Measurements from ENCODE around the gene CLOCK. TPM values are rescaled to one million over a fixed set of nuclear protein-coding genes. Genes with fewer than 3 reads are reported as not detected.

CLOCK gene
- total RNA-seq, 2 donors from 2014 or later, result 9.9 to 16.3 TPM

GRCh38 chr4:55518442-55518841, 28.3 kb downstream of the CLOCK start:
- Mint-ChIP-seq H3K4me3 (peak overlapping the region; percentile 5), H3K27ac (peak overlapping the region; percentile 29), H3K9me3 (no peaks in the 10 kb centered on the region), H3K36me3 (ENCODE audit: low read depth) (no peaks in the 10 kb centered on the region), H3K27me3 (no peaks in the 10 kb centered on the region), H3K4me1 (peaks cover 5% of the 10 kb centered on the region)
- ATAC-seq (replicated peaks), result no peak

GRCh38 chr4:55517526-55518229, 29.0 kb downstream of the CLOCK start:
- H3K9me3 Mint-ChIP-seq, result no peaks in the 10 kb centered on the region
- peak overlapping the region; percentile 29 for H3K27ac Mint-ChIP-seq
- H3K4me1 Mint-ChIP-seq, result peaks cover 5% of the 10 kb centered on the region
- no peaks in the 10 kb centered on the region for H3K27me3 Mint-ChIP-seq
- ATAC-seq (replicated peaks), result peak; percentile 59
- no peaks in the 10 kb centered on the region for H3K36me3 Mint-ChIP-seq (ENCODE audit: low read depth)
- H3K4me3 Mint-ChIP-seq, result peak overlapping the region; percentile 5

DNA sequence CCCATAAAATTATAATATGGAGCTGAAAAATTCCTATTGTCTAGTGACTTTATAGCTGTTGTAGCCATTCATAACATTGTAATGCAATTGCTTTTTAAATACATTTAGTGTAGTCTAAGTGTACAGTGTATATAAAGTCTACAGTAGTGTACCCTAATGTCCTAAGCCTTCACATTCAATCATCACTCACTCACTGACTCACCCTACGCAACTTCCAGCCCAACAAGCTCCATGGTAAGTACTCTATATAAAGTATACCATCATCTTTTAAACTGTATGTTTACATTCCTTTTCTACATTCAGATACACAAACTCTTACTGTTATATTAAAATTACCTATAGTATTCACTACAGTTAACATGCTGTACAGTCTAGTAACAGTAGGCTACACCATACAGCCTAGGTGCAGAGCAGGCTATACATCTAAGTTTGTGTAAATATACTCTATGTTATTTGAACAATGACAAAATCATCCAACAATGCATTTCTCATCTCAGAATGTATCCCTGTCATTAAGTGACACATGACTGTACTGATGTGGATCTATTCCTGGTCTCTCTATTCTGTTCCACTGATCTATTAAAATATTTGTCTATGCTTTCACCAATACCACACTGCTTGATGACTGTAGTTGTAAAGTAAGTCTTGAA, 33.7 kb downstream of the CLOCK start:
- ATAC-seq (replicated peaks), result no peak

GRCh38 chr4:55512077-55512476, 34.6 kb downstream of the CLOCK start:
- Mint-ChIP-seq H3K36me3 (ENCODE audit: low read depth) (peaks cover 26% of the 10 kb centered on the region), H3K27me3 (no peaks in the 10 kb centered on the region), H3K4me3 (no peak overlapping the region), H3K9me3 (no peaks in the 10 kb centered on the region), H3K4me1 (peaks cover 18% of the 10 kb centered on the region), H3K27ac (no peak overlapping the region)
- ATAC-seq (replicated peaks), result no peak

More for the DNA sequence above, 33.7 kb downstream of the CLOCK start:
- no peak overlapping the region for H3K4me3 Mint-ChIP-seq
- H3K36me3 Mint-ChIP-seq (ENCODE audit: low read depth), result peaks cover 18% of the 10 kb centered on the region
- H3K27ac Mint-ChIP-seq, result no peak overlapping the region
- H3K4me1 Mint-ChIP-seq, result peaks cover 22% of the 10 kb centered on the region
- H3K27me3 Mint-ChIP-seq, result no peaks in the 10 kb centered on the region
- no peaks in the 10 kb centered on the region for H3K9me3 Mint-ChIP-seq

DNA sequence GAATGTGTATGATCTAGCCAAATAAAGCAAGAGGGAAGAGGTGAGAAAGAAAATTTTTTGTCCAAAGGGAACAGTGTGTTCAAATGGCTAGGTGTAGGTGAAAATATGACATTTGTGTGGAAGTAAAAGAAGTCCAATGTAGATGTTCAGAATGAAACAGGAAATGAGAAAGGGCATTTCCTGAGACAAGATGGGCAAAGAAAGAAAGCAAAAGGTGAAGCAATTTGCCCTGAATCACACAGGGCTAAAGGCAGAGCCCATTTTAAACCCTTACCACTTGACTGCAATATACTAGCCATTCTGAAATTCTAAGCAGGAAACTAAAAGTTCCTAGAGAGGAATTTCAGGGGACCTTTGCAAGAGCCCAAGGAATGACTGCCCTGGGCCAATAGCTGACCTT, 36.0 kb downstream of the CLOCK start:
- Mint-ChIP-seq H3K9me3 (no peaks in the 10 kb centered on the region), H3K27me3 (no peaks in the 10 kb centered on the region), H3K36me3 (ENCODE audit: low read depth) (peaks cover 35% of the 10 kb centered on the region), H3K4me1 (peaks cover 18% of the 10 kb centered on the region), H3K4me3 (no peak overlapping the region), H3K27ac (no peak overlapping the region)
- no peak for ATAC-seq (replicated peaks)

DNA sequence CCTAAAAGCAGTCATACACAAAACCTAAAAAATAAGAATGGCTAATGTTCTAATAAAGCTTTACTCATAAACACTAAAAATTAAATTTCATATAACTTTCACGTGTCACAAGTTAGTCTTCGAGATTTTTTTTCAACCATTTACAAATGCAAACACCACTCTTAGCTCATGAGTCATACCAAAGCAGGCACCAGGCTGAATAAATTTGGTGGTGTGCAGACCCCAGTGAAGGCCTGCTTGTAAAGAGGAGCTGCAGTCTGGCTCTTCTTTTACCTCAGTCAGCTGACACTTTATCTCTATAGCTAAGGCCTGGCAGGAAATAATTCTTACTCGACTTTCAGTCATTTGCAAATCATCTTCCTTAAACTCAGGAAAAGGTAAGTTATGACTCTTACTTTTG, 37.4 kb downstream of the CLOCK start:
- H3K9me3 Mint-ChIP-seq, result no peaks in the 10 kb centered on the region
- no peaks in the 10 kb centered on the region for H3K27me3 Mint-ChIP-seq
- ATAC-seq (replicated peaks), result no peak
- peaks cover 36% of the 10 kb centered on the region for H3K36me3 Mint-ChIP-seq (ENCODE audit: low read depth)
- peaks cover 18% of the 10 kb centered on the region for H3K4me1 Mint-ChIP-seq
- H3K4me3 Mint-ChIP-seq, result no peak overlapping the region
- H3K27ac Mint-ChIP-seq, result no peak overlapping the region

DNA sequence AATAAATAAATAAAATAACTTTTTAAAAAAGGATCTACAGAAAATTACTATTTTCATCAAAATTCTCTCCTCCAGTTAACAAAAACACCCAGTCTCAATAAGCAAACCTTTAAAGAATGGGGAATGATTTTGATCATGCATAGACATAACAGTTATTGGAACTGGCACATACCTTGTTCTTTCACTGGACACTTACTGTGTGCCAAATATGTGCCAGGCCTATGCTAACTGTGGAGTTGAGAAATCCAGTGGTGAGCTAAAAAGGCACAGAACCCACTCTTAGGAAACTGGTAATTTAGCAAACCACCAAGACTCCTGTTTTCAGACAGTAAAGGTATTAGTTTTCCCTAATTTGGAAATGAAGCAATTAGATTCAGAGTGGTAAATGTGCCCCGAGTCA, 39.1 kb downstream of the CLOCK start:
- no peak for ATAC-seq (replicated peaks)
- no peaks in the 10 kb centered on the region for H3K9me3 Mint-ChIP-seq
- H3K27ac Mint-ChIP-seq, result no peak overlapping the region
- H3K36me3 Mint-ChIP-seq (ENCODE audit: low read depth), result peaks cover 47% of the 10 kb centered on the region
- no peaks in the 10 kb centered on the region for H3K27me3 Mint-ChIP-seq
- H3K4me3 Mint-ChIP-seq, result no peak overlapping the region
- peaks cover 24% of the 10 kb centered on the region for H3K4me1 Mint-ChIP-seq

- Mint-ChIP-seq H3K9me3 (no peaks in the 10 kb centered on the region), H3K27me3 (no peaks in the 10 kb centered on the region), H3K4me3 (no peak overlapping the region), H3K36me3 (ENCODE audit: low read depth) (peaks cover 41% of the 10 kb centered on the region), H3K4me1 (peaks cover 5% of the 10 kb centered on the region), H3K27ac (no peak overlapping the region)
- ATAC-seq (replicated peaks), result peak; percentile 90
Observed at GRCh38 chr4:55503169-55503568, 43.5 kb downstream of the CLOCK start.

DNA sequence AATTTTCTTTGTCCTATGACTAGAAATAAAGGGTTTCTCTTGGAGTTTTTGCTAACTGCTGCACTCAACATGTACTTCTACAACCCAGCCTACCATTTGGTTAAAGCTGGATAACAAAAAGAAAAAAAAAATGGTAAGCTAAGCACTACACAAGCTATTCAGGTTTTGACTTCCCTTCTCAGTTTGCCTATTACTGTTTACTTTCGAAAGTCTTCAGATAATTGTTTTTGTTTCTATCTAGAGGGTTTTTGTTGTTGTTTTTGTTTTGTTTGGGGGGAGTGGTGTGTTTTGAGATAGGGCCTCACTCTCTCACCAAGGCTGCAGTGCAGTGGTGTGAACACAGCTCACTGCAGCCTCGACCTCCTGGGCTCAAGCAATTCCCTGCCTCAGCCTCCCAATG, 46.6 kb downstream of the CLOCK start:
- peaks cover 33% of the 10 kb centered on the region for H3K36me3 Mint-ChIP-seq (ENCODE audit: low read depth)
- peaks cover 5% of the 10 kb centered on the region for H3K9me3 Mint-ChIP-seq
- peaks cover 12% of the 10 kb centered on the region for H3K4me1 Mint-ChIP-seq
- no peak for ATAC-seq (replicated peaks)
- H3K27me3 Mint-ChIP-seq, result no peaks in the 10 kb centered on the region
- no peak overlapping the region for H3K4me3 Mint-ChIP-seq
- H3K27ac Mint-ChIP-seq, result no peak overlapping the region

GRCh38 chr4:55499495-55499894, 47.2 kb downstream of the CLOCK start:
- Mint-ChIP-seq H3K27ac (no peak overlapping the region), H3K4me1 (peaks cover 14% of the 10 kb centered on the region), H3K36me3 (ENCODE audit: low read depth) (peaks cover 34% of the 10 kb centered on the region), H3K4me3 (no peak overlapping the region), H3K27me3 (no peaks in the 10 kb centered on the region), H3K9me3 (peaks cover 5% of the 10 kb centered on the region)
- no peak for ATAC-seq (replicated peaks)

- Mint-ChIP-seq H3K27ac (no peak overlapping the region), H3K27me3 (no peaks in the 10 kb centered on the region), H3K4me1 (peaks cover 10% of the 10 kb centered on the region), H3K9me3 (peaks cover 5% of the 10 kb centered on the region), H3K36me3 (ENCODE audit: low read depth) (peaks cover 31% of the 10 kb centered on the region), H3K4me3 (no peak overlapping the region)
- no peak for ATAC-seq (replicated peaks)
Observed at GRCh38 chr4:55498051-55498450, 48.7 kb downstream of the CLOCK start.

DNA sequence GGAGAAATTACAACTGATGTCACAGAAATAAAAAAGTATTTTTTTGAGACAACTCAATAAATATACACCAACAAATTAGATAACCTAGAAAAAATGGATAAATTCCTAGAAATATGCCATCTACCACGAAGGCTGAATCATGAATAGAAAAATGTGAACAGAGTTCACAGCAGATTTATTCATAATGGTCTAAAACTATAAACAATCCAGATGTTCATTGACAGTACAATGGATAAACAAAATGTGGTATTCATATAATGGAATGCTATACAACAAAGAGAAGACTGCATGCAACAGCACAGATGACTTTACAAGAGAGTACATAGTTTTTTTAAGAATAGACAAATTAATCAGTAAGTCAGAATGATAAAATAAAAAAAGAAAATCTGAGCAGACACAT, 55.2 kb downstream of the CLOCK start:
- Mint-ChIP-seq H3K36me3 (ENCODE audit: low read depth) (peaks cover 17% of the 10 kb centered on the region), H3K27ac (no peak overlapping the region), H3K4me3 (no peak overlapping the region), H3K4me1 (peaks cover 14% of the 10 kb centered on the region), H3K27me3 (no peaks in the 10 kb centered on the region), H3K9me3 (peaks cover 5% of the 10 kb centered on the region)
- no peak for ATAC-seq (replicated peaks)

- no peak for ATAC-seq (replicated peaks)
- no peak overlapping the region for H3K27ac Mint-ChIP-seq
- no peaks in the 10 kb centered on the region for H3K27me3 Mint-ChIP-seq
- H3K4me1 Mint-ChIP-seq, result peaks cover 6% of the 10 kb centered on the region
- H3K9me3 Mint-ChIP-seq, result no peaks in the 10 kb centered on the region
- H3K36me3 Mint-ChIP-seq (ENCODE audit: low read depth), result peaks cover 7% of the 10 kb centered on the region
- H3K4me3 Mint-ChIP-seq, result no peak overlapping the region
Observed at GRCh38 chr4:55488716-55489115, 58.0 kb downstream of the CLOCK start.

DNA sequence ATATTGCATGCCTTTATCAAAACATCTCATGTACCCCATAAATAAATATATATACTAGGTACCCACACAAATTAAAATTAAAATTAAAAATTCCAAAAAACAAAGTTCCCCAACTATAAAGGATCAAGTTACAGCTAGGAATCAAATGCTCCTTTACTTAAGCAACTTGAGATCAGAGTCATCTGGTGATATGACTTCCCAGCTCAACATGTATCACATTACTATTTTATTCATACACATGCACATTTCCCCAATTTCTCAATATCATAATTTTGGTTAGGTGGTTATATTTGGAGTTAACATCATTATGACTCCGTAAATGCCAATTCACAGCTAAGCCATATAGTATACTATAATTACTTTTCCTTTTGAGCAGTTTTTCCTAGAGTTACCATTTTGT, 60.9 kb downstream of the CLOCK start:
- no peaks in the 10 kb centered on the region for H3K9me3 Mint-ChIP-seq
- H3K27ac Mint-ChIP-seq, result no peak overlapping the region
- no peaks in the 10 kb centered on the region for H3K27me3 Mint-ChIP-seq
- no peaks in the 10 kb centered on the region for H3K4me1 Mint-ChIP-seq
- peaks cover 26% of the 10 kb centered on the region for H3K36me3 Mint-ChIP-seq (ENCODE audit: low read depth)
- no peak for ATAC-seq (replicated peaks)
- H3K4me3 Mint-ChIP-seq, result no peak overlapping the region

- no peak overlapping the region for H3K27ac Mint-ChIP-seq
- ATAC-seq (replicated peaks), result no peak
- H3K4me1 Mint-ChIP-seq, result no peaks in the 10 kb centered on the region
- no peaks in the 10 kb centered on the region for H3K27me3 Mint-ChIP-seq
- H3K4me3 Mint-ChIP-seq, result no peak overlapping the region
- H3K9me3 Mint-ChIP-seq, result no peaks in the 10 kb centered on the region
- H3K36me3 Mint-ChIP-seq (ENCODE audit: low read depth), result peaks cover 33% of the 10 kb centered on the region
Observed at GRCh38 chr4:55483315-55483714, 63.4 kb downstream of the CLOCK start.

All from activated T-helper 17 cell treated with anti-CD3 and anti-CD28 coated beads, Interleukin-2, amount 50 U/mL, for 72 hours (primary cell).